GM12864 (cell line): ENCODE data around the gene C1QTNF1.
A peak's percentile ranks its signal among the peaks of the same experiment; 100 is the strongest.

Source experiments
- DNase-seq: peaks from one replicate; pipeline ENCODE4 v3.0.0-alpha.2; 2011; ENCODE audit warnings: low read depth
- H3K4me3 ChIP-seq: 2 replicates; pipeline ENCODE4 v1.5.1; 2011; ENCODE audit warnings: mild to moderate bottlenecking, low read depth, low read length, control low read depth
- CTCF ChIP-seq: IDR thresholded peaks from 2 replicates; pipeline ENCODE4 v1.5.1; 2011; ENCODE audit warnings: low read depth, mild to moderate bottlenecking, moderate library complexity, low read length, control low read depth, inconsistent platforms; ENCODE audit errors: missing control alignments

C1QTNF1 gene

GRCh38 chr17:78979780-78980623, 44.0 kb upstream of the C1QTNF1 start, which contains the start of gene LGALS3BP:
Gene LGALS3BP, minus strand, starts transcription at chr17:78979923. Its CDS starts 2,732 bp downstream, at chr17:78977191.
- DNase-seq, result no peak

GRCh38 chr17:78980624-78980972, 43.4 kb upstream of the C1QTNF1 start:
- no peak for DNase-seq

More at GRCh38 chr17:78979780-78980623, 44.0 kb upstream of the C1QTNF1 start, which contains the start of gene LGALS3BP:
- no peak within 1 kb of the TSS for H3K4me3 ChIP-seq
- TF ChIP-seq CTCF, result no peak

GRCh38 chr17:78981010-78981888, 42.7 kb upstream of the C1QTNF1 start:
- no peak for TF ChIP-seq CTCF
- no peak overlapping the region for H3K4me3 ChIP-seq
- DNase-seq, result no peak

More at GRCh38 chr17:78980624-78980972, 43.4 kb upstream of the C1QTNF1 start:
- no peak for TF ChIP-seq CTCF
- no peak overlapping the region for H3K4me3 ChIP-seq

- H3K4me3 ChIP-seq, result no peak overlapping the region
- no peak for DNase-seq
- no peak for TF ChIP-seq CTCF
Observed at GRCh38 chr17:78985395-78985794, 38.6 kb upstream of the C1QTNF1 start.

GRCh38 chr17:78986048-78986648, 37.8 kb upstream of the C1QTNF1 start:
- TF ChIP-seq CTCF, result peak; percentile 19
- DNase-seq, result no peak
- H3K4me3 ChIP-seq, result no peak overlapping the region

- no peak overlapping the region for H3K4me3 ChIP-seq
- DNase-seq, result no peak
- no peak for TF ChIP-seq CTCF
Observed at GRCh38 chr17:78986649-78987328, 37.2 kb upstream of the C1QTNF1 start.
